Measurements from ENCODE around the gene ABTB1.

ABTB1 gene

GRCh38 chr3:127637546-127637945 lies 35.2 kb upstream of the ABTB1 start:
- Histone ChIP-seq H3K27me3 (ENCODE audit: insufficient read depth, low read length, poor library complexity, severe bottlenecking) (no peaks in the 10 kb centered on the region), H3K9me3 (ENCODE audit: insufficient read depth, low read depth, low read length) (no peaks in the 10 kb centered on the region), H4K20me1 (ENCODE audit: insufficient read depth, low read length, poor library complexity, severe bottlenecking) (no peaks in the 10 kb centered on the region), H3K36me3 (ENCODE audit: insufficient read depth, low read length) (no peaks in the 10 kb centered on the region), H3K4me3 (ENCODE audit: low read length, poor library complexity, severe bottlenecking) (peak overlapping the region; percentile 34), H3F3A (ENCODE audit: low read depth) (no peaks in the 10 kb centered on the region), H3K4me2 (ENCODE audit: low read depth, low read length, poor library complexity, severe bottlenecking) (peak overlapping the region; percentile 59), H3K79me2 (ENCODE audit: insufficient read depth, low read length) (no peaks in the 10 kb centered on the region), H3K9ac (ENCODE audit: low read depth, low read length, poor library complexity, severe bottlenecking) (peak overlapping the region; percentile 43), H2AFZ (ENCODE audit: low read length) (peak overlapping the region; percentile 49), H3K9me2 (replicated peaks; ENCODE audit: low read depth, low read length) (no peaks in the 10 kb centered on the region), H3K4me1 (ENCODE audit: insufficient read depth, low read length, poor library complexity, severe bottlenecking) (peaks cover 15% of the 10 kb centered on the region)
- TF ChIP-seq EZH2phosphoT487 (IDR thresholded peaks at IDR 0.05; ENCODE audit: borderline replicate concordance) = no peak
- peak; percentile 50 for TF ChIP-seq CTCF (conservative IDR thresholded peaks at IDR 0.05; ENCODE audit: low read length)

- Histone ChIP-seq H3K27me3 (ENCODE audit: insufficient read depth, low read length, poor library complexity, severe bottlenecking) (no peaks in the 10 kb centered on the region), H2AFZ (ENCODE audit: low read length) (peak overlapping the region; percentile 49), H3F3A (ENCODE audit: low read depth) (no peaks in the 10 kb centered on the region), H3K9me2 (replicated peaks; ENCODE audit: low read depth, low read length) (no peaks in the 10 kb centered on the region), H3K36me3 (ENCODE audit: insufficient read depth, low read length) (no peaks in the 10 kb centered on the region), H3K4me1 (ENCODE audit: insufficient read depth, low read length, poor library complexity, severe bottlenecking) (peaks cover 15% of the 10 kb centered on the region), H3K9ac (ENCODE audit: low read depth, low read length, poor library complexity, severe bottlenecking) (peak overlapping the region; percentile 4), H4K20me1 (ENCODE audit: insufficient read depth, low read length, poor library complexity, severe bottlenecking) (no peaks in the 10 kb centered on the region), H3K9me3 (ENCODE audit: insufficient read depth, low read depth, low read length) (no peaks in the 10 kb centered on the region), H3K4me2 (ENCODE audit: low read depth, low read length, poor library complexity, severe bottlenecking) (peak overlapping the region; percentile 59), H3K4me3 (ENCODE audit: low read length, poor library complexity, severe bottlenecking) (no peak overlapping the region), H3K79me2 (ENCODE audit: insufficient read depth, low read length) (no peaks in the 10 kb centered on the region)
- no peak for TF ChIP-seq CTCF (conservative IDR thresholded peaks at IDR 0.05; ENCODE audit: low read length)
- TF ChIP-seq EZH2phosphoT487 (IDR thresholded peaks at IDR 0.05; ENCODE audit: borderline replicate concordance) = no peak
These were observed 34.8 kb upstream of the ABTB1 start for GRCh38 chr3:127637971-127638370.

GRCh38 chr3:127639173-127640041 lies 33.3 kb upstream of the ABTB1 start:
- H2AFZ ChIP-seq (ENCODE audit: low read length) = no peak overlapping the region
- H3K4me2 ChIP-seq (ENCODE audit: low read depth, low read length, poor library complexity, severe bottlenecking) = no peak overlapping the region
- TF ChIP-seq EZH2phosphoT487 (IDR thresholded peaks at IDR 0.05; ENCODE audit: borderline replicate concordance) (no peak), CTCF (conservative IDR thresholded peaks at IDR 0.05; ENCODE audit: low read length) (no peak)
- H4K20me1 ChIP-seq (ENCODE audit: insufficient read depth, low read length, poor library complexity, severe bottlenecking) = no peaks in the 10 kb centered on the region
- peaks cover 15% of the 10 kb centered on the region for H3K4me1 ChIP-seq (ENCODE audit: insufficient read depth, low read length, poor library complexity, severe bottlenecking)
- no peaks in the 10 kb centered on the region for H3K79me2 ChIP-seq (ENCODE audit: insufficient read depth, low read length)
- H3K36me3 ChIP-seq (ENCODE audit: insufficient read depth, low read length) = no peaks in the 10 kb centered on the region
- no peaks in the 10 kb centered on the region for H3K27me3 ChIP-seq (ENCODE audit: insufficient read depth, low read length, poor library complexity, severe bottlenecking)
- H3K9me3 ChIP-seq (ENCODE audit: insufficient read depth, low read depth, low read length) = no peaks in the 10 kb centered on the region
- H3K9me2 ChIP-seq (replicated peaks; ENCODE audit: low read depth, low read length) = no peaks in the 10 kb centered on the region
- no peak overlapping the region for H3K9ac ChIP-seq (ENCODE audit: low read depth, low read length, poor library complexity, severe bottlenecking)
- no peaks in the 10 kb centered on the region for H3F3A ChIP-seq (ENCODE audit: low read depth)
- no peak overlapping the region for H3K4me3 ChIP-seq (ENCODE audit: low read length, poor library complexity, severe bottlenecking)
